PC-3 (cell line): ENCODE data around the gene CLEC4E. TPM values are rescaled to one million over a fixed set of nuclear protein-coding genes. Genes with fewer than 3 reads are reported as not detected.

Source experiments
- ATAC-seq: fragments of 200-7000 bp; cut with Tn5 transposase; 2 replicates; pipeline ENCODE4 v1.9.1; 2020; ENCODE audit warnings: mild to moderate bottlenecking, moderate library complexity
- BruUV-seq: library from RNA; stranded (reverse); fragments of 400-500 nt; replicated peaks from 2 replicates; lab custom pipeline; 2021; lab: Mats Ljungman, UMichigan
- CTCF ChIA-PET: fragments of 300-600 bp; sonication (Branson Sonifier 250); formaldehyde crosslinking; loops from one replicate; lab custom pipeline; 2022; ENCODE audit warnings: antibody characterized with exemption; lab: Charles Lee
- POLR2A ChIA-PET: fragments of 300-600 bp; sonication (Branson Sonifier 250); formaldehyde crosslinking; loops from one replicate; lab custom pipeline; 2022; ENCODE audit warnings: antibody characterized with exemption; ENCODE audit not compliant: unreplicated experiment; lab: Charles Lee
- DNase-seq: peaks from one replicate; pipeline ENCODE4 v3.0.0-alpha.2; 2015
- H2AFZ ChIP-seq: fragments of 300-600 bp; sonication (generic); 2 replicates; pipeline ENCODE4 v1.6.0; 2016; ENCODE audit warnings: antibody characterized with exemption, low read length
- H3F3A ChIP-seq: fragments of 300-600 bp; sonication (generic); one replicate; pipeline ENCODE4 v1.6.0; 2017; ENCODE audit warnings: antibody characterized with exemption, low read length, control low read depth, mild to moderate bottlenecking; ENCODE audit not compliant: unreplicated experiment
- H3K27ac ChIP-seq: fragments of 300-600 bp; sonication (generic); 2 replicates; pipeline ENCODE4 v1.5.1; 2016; ENCODE audit warnings: mild to moderate bottlenecking, low read length
- H3K27me3 ChIP-seq: fragments of 300-600 bp; sonication (generic); 2 replicates; pipeline ENCODE4 v1.6.1; 2016; ENCODE audit warnings: low read length, mixed read lengths
- H3K36me3 ChIP-seq: fragments of 300-600 bp; sonication (generic); 2 replicates; pipeline ENCODE4 v1.6.1; 2016; ENCODE audit warnings: low read depth, mixed run types, low read length, mixed read lengths
- H3K4me1 ChIP-seq: fragments of 300-600 bp; sonication (generic); 2 replicates; pipeline ENCODE4 v1.5.1; 2016; ENCODE audit warnings: low read length; ENCODE audit not compliant: insufficient read depth
- H3K4me2 ChIP-seq: fragments of 300-600 bp; sonication (generic); 2 replicates; pipeline ENCODE4 v1.6.0; 2016; ENCODE audit warnings: low read length
- H3K4me3 ChIP-seq: fragments of 300-600 bp; sonication (generic); 2 replicates; pipeline ENCODE4 v1.5.1; 2016; ENCODE audit warnings: mild to moderate bottlenecking, low read length, mixed read lengths
- H3K79me2 ChIP-seq: fragments of 300-600 bp; sonication (generic); 2 replicates; pipeline ENCODE4 v1.6.1; 2017; ENCODE audit warnings: low read length, mixed read lengths
- H3K9ac ChIP-seq: fragments of 300-600 bp; sonication (generic); 2 replicates; pipeline ENCODE4 v1.6.0; 2016; ENCODE audit warnings: mild to moderate bottlenecking, low read length
- H3K9me2 ChIP-seq: fragments of 300-600 bp; sonication (generic); replicated peaks from 2 replicates; pipeline ENCODE4 v1.6.1; 2016; ENCODE audit warnings: mixed run types, low read length, mixed read lengths
- H3K9me3 ChIP-seq: fragments of 300-600 bp; sonication (generic); 2 replicates; pipeline ENCODE4 v1.6.1; 2016; ENCODE audit warnings: low read length, mixed read lengths
- H4K20me1 ChIP-seq: fragments of 300-600 bp; sonication (generic); 2 replicates; pipeline ENCODE4 v1.6.1; 2016; ENCODE audit warnings: low read length, mixed read lengths
- CTCF ChIP-seq: fragments of 300-600 bp; sonication (generic); conservative IDR thresholded peaks from 2 replicates; pipeline ENCODE4 v1.5.1; 2017; ENCODE audit warnings: antibody characterized with exemption, low read depth, mild to moderate bottlenecking, low read length
- EZH2 ChIP-seq: fragments of 300-600 bp; sonication (generic); IDR thresholded peaks from one replicate; pipeline ENCODE4 v1.6.1; 2017; ENCODE audit warnings: antibody characterized with exemption, mild to moderate bottlenecking, low read length; ENCODE audit not compliant: unreplicated experiment
- EZH2phosphoT487 ChIP-seq: fragments of 300-600 bp; sonication (generic); IDR thresholded peaks from 2 replicates; pipeline ENCODE4 v1.6.1; 2018; ENCODE audit warnings: mild to moderate bottlenecking, antibody characterized with exemption, low read length, borderline replicate concordance
- intact Hi-C: fragments of 100-400 bp; cut with micrococcal nuclease; formaldehyde crosslinking; loops from 2 replicates; pipeline ENCODE4 v1.9.0; 2023
- total RNA-seq: library from RNA; depleted of rRNA; stranded (reverse); fragments of >200 nt; gene quantifications from 2 replicates; pipeline ENCODE4 v1.2.3, GENCODE V29; 2014

Gene CLEC4E
- total RNA-seq, 1 experiment from 2014 or later: not detected

GRCh38 chr12:8532045-8532444, 8.7 kb downstream of the CLEC4E start:
- Histone ChIP-seq H3K27me3 (peaks cover 67% of the 10 kb centered on the region), H3K4me1 (no peaks in the 10 kb centered on the region), H4K20me1 (no peaks in the 10 kb centered on the region), H3F3A (no peaks in the 10 kb centered on the region), H3K36me3 (no peaks in the 10 kb centered on the region), H3K79me2 (no peaks in the 10 kb centered on the region), H3K4me2 (no peak overlapping the region), H2AFZ (no peak overlapping the region), H3K27ac (no peak overlapping the region), H3K9me2 (no peaks in the 10 kb centered on the region), H3K9me3 (no peaks in the 10 kb centered on the region), H3K4me3 (no peak overlapping the region), H3K9ac (no peak overlapping the region)
- DNase-seq (no peak), ATAC-seq (no peak)
- BruUV-seq: no TSS peak
- POLR2A ChIA-PET: no interaction called here
- CTCF ChIA-PET: no interaction called here
- intact Hi-C loops: no loop called here
- TF ChIP-seq EZH2phosphoT487: no peak
- no peak for TF ChIP-seq EZH2
- TF ChIP-seq CTCF: no peak

DNA sequence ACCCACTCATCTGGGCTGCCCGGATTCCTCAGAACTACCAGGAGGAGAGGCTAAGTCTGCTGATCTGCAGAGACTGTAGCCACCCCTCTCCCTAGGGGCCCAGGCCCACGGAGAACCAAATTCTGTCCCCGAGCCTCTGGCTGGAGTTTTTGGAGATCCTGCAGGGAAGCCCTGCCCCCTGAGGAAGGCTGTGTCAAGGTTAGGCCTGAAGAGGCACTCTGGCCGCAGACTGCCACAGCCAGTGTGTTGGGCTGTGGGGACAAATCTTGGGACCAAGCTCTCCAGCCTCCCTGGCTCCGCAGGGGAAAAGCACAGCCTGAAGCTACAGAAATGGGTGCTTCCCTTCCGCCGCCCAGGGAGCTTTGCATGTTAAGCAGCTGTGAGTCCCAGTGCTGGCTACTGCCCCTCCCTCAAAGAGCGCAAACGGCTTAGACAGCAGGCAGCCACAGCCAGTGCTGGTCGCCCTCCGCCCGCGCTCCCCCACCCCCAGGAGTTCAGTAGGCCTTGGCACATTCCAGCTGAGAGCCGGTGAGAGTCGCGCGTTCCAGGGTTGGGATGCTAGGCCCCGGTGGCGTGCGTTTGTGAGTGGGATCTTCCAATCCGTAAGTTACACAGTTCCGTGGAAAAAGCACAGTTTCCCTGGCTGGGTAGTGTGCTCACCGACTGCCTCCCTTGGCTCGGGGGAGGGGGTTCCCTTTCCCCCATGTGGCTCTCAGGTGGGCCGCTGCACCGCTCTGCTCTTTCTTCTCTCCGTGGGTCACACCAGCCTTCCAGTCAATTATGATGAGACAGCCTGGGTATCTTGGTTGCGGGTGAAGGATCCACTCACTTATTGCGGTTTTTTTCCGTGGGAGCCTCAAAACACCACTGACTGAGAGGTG, 13.2 kb downstream of the CLEC4E start:
- Histone ChIP-seq H2AFZ (no peak overlapping the region), H3K9me2 (no peaks in the 10 kb centered on the region), H3K27me3 (peaks cover 25% of the 10 kb centered on the region; the same call in 1 of the 2 replicates), H3K9me3 (no peaks in the 10 kb centered on the region), H3F3A (no peaks in the 10 kb centered on the region), H3K36me3 (no peaks in the 10 kb centered on the region), H4K20me1 (no peaks in the 10 kb centered on the region), H3K4me2 (no peak overlapping the region), H3K4me3 (no peak overlapping the region), H3K9ac (no peak overlapping the region), H3K79me2 (no peaks in the 10 kb centered on the region), H3K27ac (no peak overlapping the region), H3K4me1 (no peaks in the 10 kb centered on the region)
- CTCF ChIA-PET: no interaction called here
- intact Hi-C loops: no loop called here
- no peak for TF ChIP-seq CTCF
- TF ChIP-seq EZH2: no peak
- TF ChIP-seq EZH2phosphoT487: no peak
- DNase-seq (no peak), ATAC-seq (no peak)
- POLR2A ChIA-PET: no interaction called here
- BruUV-seq: no TSS peak

DNA sequence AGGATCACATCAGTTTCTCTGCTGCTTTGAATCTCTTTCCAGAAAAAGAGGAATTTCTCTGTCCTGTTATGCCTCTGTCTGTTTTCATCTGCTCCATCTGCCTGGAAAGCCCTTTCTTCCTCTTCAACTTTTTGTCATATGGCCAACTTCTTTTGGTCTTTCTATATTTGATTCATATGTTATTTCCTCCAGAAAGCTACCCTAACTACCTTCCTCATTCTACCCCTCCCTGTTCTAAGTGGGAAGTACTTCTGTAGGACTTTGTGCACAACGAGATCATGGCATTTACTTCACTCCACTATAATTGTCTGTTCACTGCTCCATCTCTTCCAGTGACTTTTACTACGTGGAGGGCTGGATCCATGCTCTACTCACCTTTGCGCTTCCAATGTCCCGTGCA, 21.5 kb downstream of the CLEC4E start:
- Histone ChIP-seq H2AFZ (no peak overlapping the region), H3K27ac (no peak overlapping the region), H4K20me1 (no peaks in the 10 kb centered on the region), H3K4me1 (no peaks in the 10 kb centered on the region), H3F3A (no peaks in the 10 kb centered on the region), H3K4me2 (no peak overlapping the region), H3K79me2 (no peaks in the 10 kb centered on the region), H3K36me3 (no peaks in the 10 kb centered on the region), H3K9ac (no peak overlapping the region), H3K9me2 (no peaks in the 10 kb centered on the region), H3K4me3 (no peak overlapping the region), H3K9me3 (no peaks in the 10 kb centered on the region), H3K27me3 (peaks cover 31% of the 10 kb centered on the region)
- DNase-seq (no peak), ATAC-seq (no peak)
- POLR2A ChIA-PET: no interaction called here
- TF ChIP-seq CTCF (no peak), EZH2 (no peak), EZH2phosphoT487 (no peak)
- intact Hi-C loops: no loop called here
- no TSS peak for BruUV-seq
- CTCF ChIA-PET: no interaction called here
